Measurements from ENCODE around the gene CNP.
"Not testable (repeated sequence)": the region's sequence is repeated elsewhere in the genome, so short reads cannot be mapped to it uniquely, and the experiment has no call there.

Gene CNP

DNA sequence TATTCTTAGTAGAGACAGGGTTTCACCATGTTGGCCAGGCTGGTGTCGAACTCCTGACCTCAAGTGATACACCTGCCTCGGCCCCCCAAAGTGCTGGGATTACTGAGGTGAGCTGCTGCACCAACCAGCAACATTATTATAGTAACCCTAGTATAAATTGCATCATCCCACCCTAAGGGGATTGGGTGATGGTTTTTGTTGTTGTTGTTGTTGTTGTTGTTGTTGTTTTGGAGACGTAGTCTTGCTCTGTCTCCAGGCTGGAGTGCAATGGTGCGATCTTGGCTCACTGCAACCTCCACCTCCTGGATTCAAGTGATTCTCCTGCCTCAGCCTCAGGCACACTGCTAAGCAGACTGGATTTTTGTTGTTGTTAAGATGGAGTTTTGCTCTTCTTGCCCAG, 34.9 kb upstream of the CNP start:
- peak overlapping the region in 1 of 2 donors; percentile 86 for H3K4me3 Mint-ChIP-seq
- H3K27ac Mint-ChIP-seq: peak overlapping the region; percentile 91 to 93

DNA sequence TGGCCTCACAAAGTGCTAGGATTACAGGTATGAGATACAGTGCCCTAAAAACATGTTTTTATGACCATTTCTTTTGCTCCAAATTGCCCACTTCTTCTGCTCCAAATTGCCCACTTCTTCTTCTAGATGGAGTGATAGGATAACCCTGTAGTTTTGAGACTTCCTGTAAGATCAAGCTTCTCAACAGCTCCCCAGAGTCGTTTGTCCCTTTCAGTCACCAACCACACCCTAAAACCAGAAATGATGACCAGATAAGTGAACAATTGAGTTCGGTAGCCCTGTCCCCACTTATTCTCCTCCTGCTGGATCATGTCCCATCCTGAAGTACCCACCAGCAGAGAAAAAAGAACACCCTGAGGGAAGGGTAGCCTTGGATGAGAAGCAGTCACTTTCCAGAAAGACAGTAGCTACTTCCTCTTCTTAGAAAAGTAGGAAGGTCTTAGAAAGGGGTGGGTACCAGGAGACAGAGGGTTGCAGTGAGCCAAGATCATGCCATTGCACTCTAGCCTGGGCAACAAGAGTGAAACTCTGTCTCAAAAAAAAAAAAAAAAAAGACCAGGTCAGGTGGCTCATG, 33.7 kb upstream of the CNP start:
- Mint-ChIP-seq H3K27me3 (peaks cover 0 to 4% of the 10 kb centered on the region in 2 donors), H3K9me3 (no peaks in the 10 kb centered on the region), H3K4me3 (no peak overlapping the region), H3K36me3 (ENCODE audit: insufficient read depth) (peaks cover 11% of the 10 kb centered on the region), H3K27ac (peak overlapping the region in 1 of 2 donors; percentile 62), H3K4me1 (ENCODE audit: low read depth in 2 of 2) (peaks cover 12 to 18% of the 10 kb centered on the region in 2 donors)
- ATAC-seq (replicated peaks) (no peak), DNase-seq (no peak)

More for the DNA sequence above, 34.9 kb upstream of the CNP start:
- not testable (repeated sequence) for H3K9me3 Mint-ChIP-seq; ATAC-seq (replicated peaks); H3K27me3 Mint-ChIP-seq; DNase-seq
- H3K4me1 Mint-ChIP-seq (ENCODE audit: low read depth in 2 of 2): peaks cover 12 to 18% of the 10 kb centered on the region in 2 donors
- H3K36me3 Mint-ChIP-seq (ENCODE audit: insufficient read depth): peaks cover 11% of the 10 kb centered on the region

DNA sequence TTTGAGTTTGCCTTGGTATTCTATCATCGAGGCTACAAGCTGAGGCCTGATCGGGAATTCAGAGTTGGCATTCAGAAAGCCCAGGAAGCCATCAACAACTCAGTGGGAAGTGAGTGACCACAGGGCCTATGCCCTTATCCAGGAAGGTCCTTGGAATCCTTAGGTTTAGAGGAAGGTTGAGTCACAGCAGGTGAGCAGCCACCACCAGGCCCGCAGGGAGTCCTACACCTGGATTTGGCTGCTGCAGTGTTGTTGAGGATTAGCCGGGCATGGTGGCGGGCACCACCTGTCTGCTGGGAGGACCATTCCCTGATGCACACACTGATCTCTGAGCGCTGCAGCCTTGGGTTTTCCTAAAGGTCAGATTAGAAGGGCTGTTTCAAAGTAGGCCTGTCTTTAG, 31.0 kb upstream of the CNP start:
- H3K9me3 Mint-ChIP-seq: no peaks in the 10 kb centered on the region
- no peak overlapping the region for H3K4me3 Mint-ChIP-seq
- ATAC-seq (replicated peaks) (no peak), DNase-seq (no peak)
- H3K27ac Mint-ChIP-seq: no peak overlapping the region
- peaks cover 14% of the 10 kb centered on the region for H3K36me3 Mint-ChIP-seq (ENCODE audit: insufficient read depth)
- peaks cover 0 to under 1% of the 10 kb centered on the region in 2 donors for H3K4me1 Mint-ChIP-seq (ENCODE audit: low read depth in 2 of 2)
- peaks cover 4 to 19% of the 10 kb centered on the region in 2 donors for H3K27me3 Mint-ChIP-seq

DNA sequence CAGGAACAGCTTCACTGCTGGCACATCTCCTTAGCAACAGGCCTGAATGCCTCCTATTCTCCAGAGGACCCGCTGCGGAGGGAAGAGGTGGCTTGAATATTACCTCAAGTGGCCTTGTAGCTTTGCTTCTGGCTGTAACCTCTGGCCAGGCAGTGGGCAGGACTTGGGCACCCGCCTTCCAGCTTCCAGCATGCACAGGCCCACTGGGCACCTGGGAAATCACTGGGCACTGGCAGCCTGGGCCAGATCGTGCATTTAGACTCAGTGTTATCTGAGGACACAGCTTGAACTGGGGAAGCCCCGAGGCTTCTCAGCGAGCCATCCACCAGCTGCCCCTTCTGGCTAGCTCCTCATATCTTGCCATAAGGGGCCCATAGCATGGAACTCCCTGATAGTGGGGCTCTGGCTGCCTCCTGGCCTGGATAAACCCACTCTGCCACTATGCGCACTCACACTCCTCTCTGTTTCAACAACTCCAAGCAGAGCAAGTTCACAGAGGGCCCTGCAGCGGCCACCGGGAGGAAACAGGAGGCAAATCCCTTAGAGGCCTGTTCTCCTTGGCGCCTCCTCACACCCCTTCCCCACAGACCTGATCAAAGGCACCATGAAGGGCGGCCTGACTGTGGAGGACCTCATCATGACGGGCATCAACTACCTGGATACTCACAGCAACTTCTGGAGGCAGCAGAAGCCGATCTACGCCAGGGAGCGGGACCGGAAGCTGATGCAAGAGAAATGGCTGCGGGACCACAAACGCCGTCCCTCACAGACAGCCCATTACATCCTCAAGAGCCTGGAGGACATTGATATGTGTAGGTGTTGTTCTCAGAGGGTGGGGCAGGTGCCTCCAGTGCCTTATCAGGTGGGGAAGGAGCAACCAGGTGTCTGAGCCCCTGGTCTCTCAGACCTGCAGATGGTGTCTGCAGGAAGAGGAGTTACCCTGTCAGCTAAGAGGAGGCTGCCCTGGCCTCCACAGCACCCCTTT, 28.3 kb upstream of the CNP start:
- Mint-ChIP-seq H3K4me1 (ENCODE audit: low read depth in 2 of 2) (no peaks in the 10 kb centered on the region), H3K27me3 (peaks cover 4 to 28% of the 10 kb centered on the region in 2 donors), H3K36me3 (ENCODE audit: insufficient read depth) (peaks cover 7% of the 10 kb centered on the region), H3K9me3 (no peaks in the 10 kb centered on the region), H3K4me3 (no peak overlapping the region), H3K27ac (peak overlapping the region in 1 of 2 donors; percentile 38)
- ATAC-seq (replicated peaks) (no peak), DNase-seq (no peak)

DNA sequence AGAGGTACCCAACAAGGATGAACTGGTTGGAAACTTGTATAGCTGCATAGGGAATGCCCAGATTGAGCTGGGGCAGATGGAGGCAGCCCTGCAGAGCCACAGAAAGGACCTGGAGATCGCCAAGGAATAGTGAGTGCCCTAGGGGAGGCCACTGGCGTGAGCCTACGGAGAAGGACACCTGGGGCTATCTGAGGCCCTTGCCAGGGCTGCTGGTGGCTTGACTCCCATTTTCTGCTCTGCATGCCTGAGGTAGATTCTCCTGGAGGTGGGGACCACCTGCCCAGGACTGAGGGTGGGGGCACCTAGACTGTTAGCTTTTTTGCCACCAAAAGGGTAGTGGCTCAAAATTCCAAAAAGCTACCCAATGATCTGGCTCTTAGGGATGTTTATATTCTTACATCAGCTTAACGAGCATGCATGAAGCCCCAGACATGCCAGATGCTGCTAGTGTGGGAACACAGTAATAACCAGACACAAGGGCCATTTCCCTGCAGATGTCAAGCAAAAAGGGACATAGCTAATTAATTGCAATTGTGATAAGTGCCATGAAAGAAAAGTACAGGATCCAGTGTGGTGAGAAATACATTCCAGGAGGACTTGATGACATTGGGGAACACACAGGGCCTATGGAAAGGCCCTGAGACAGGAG, 27.4 kb upstream of the CNP start:
- DNase-seq (no peak), ATAC-seq (replicated peaks) (no peak)
- Mint-ChIP-seq H3K36me3 (ENCODE audit: insufficient read depth) (peaks cover 7% of the 10 kb centered on the region), H3K4me3 (no peak overlapping the region), H3K27ac (peak overlapping the region in 1 of 2 donors; percentile 38), H3K27me3 (peaks cover 4 to 28% of the 10 kb centered on the region in 2 donors), H3K9me3 (no peaks in the 10 kb centered on the region), H3K4me1 (ENCODE audit: low read depth in 2 of 2) (no peaks in the 10 kb centered on the region)

DNA sequence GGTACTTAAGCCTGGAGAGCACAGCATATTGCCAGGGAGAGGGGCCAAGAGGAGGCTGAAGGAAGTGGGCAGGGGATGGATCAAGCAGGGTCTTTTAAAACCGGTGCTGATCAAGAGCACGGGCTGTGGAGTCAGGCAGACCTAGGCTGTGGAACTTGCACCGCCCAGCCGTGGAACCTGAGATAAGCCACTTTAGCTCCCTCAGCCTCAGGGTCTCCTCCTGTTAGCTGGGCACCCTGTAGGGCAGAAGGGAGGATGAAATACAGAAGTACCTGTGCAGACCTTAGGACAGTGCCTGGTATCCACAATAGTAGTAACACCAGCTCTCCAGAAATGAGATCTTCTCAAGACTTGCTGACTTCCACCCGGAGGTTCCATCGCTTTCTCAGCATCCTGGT, 26.9 kb upstream of the CNP start:
- no peak for DNase-seq
- peaks cover 1 to 28% of the 10 kb centered on the region in 2 donors for H3K27me3 Mint-ChIP-seq
- H3K4me3 Mint-ChIP-seq: no peak overlapping the region
- no peaks in the 10 kb centered on the region for H3K4me1 Mint-ChIP-seq (ENCODE audit: low read depth in 2 of 2)
- H3K9me3 Mint-ChIP-seq: no peaks in the 10 kb centered on the region
- no peak overlapping the region for H3K27ac Mint-ChIP-seq
- H3K36me3 Mint-ChIP-seq (ENCODE audit: insufficient read depth): peaks cover 7% of the 10 kb centered on the region
- ATAC-seq (replicated peaks): no peak

DNA sequence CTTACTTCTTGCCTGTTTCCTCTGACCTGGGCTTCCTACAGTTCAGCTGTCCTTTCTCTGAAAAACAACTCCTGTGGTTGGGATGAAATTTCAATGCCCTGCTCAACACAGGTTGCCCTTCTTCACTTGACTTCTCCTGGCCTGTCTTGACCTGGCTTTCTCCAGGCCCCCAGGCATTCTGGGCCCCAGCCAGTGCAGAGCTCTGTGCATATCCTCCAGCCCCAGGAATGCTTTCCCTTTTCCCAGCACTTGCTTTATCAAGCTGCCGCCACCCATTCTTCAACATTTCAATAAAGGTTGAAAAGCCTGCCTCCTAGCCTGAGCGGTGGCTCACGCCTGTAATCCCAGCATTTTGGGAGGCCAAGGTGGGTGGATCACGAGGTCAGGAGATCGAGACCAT, 25.4 kb upstream of the CNP start:
- Mint-ChIP-seq H3K4me1 (ENCODE audit: low read depth in 2 of 2) (no peaks in the 10 kb centered on the region), H3K27me3 (peaks cover 0 to 28% of the 10 kb centered on the region in 2 donors), H3K9me3 (no peaks in the 10 kb centered on the region), H3K27ac (no peak overlapping the region), H3K36me3 (ENCODE audit: insufficient read depth) (peaks cover 7% of the 10 kb centered on the region), H3K4me3 (no peak overlapping the region)
- DNase-seq: no peak
- no peak for ATAC-seq (replicated peaks)

DNA sequence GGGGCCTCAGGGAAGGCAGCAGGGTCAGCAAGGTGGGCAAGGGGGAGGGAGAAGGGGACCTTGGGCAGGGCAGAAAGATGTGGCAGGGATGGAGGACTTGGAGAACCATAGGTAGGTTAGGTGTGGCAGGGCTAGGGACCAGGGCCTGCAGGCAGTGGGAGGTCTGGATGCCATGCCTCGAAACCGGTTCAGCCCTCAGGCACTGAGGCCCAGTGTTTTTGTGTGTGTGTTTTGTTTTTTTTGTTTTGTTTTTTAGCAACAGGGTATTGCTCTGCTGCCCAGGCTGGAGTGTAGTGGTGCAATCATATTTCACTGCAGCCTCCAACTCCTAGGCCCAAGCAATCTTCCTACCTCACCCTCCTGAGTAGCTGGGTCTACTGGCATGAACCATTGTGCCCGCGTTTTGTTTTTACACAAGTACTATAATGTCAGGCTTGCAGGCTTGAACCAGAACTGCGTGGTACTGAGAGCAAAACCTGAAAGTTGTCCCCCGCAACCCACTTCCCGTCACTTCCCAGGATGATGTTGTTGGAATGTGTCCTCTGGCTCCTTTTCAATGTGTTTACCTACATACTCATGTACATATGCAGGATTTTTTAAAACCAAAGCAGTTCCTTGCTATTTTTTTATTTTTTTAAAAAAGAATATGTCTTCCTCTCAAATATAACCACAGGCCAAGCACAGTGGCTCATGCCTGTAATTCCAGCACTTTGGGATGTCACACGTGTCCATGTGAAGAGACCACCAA, 23.8 kb upstream of the CNP start:
- Mint-ChIP-seq H3K36me3 (ENCODE audit: insufficient read depth) (peaks cover 7% of the 10 kb centered on the region), H3K27ac (no peak overlapping the region), H3K4me3 (no peak overlapping the region), H3K9me3 (no peaks in the 10 kb centered on the region), H3K27me3 (peaks cover 0 to 28% of the 10 kb centered on the region in 2 donors), H3K4me1 (ENCODE audit: low read depth in 2 of 2) (no peaks in the 10 kb centered on the region)
- DNase-seq: no peak
- no peak for ATAC-seq (replicated peaks)

DNA sequence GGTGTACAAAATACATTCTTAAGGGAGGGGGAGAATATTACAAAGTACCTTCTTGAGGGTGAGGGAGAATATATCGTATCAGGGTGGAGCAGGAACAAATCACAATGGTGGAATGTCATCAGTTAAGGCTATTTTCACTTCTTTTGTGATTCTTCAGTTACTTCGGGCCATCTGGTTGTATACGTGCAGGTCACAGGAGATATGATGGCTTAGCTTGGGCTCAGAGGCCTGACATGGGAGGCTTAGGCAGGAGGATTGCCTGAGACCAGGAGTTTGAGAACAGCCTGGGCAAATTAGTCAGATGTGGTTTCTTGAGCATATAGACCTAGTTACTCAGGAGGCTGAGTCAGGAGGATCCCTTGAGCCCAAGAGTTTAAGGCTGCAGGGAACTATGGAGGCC, 23.1 kb upstream of the CNP start:
- DNase-seq: no peak
- H3K36me3 Mint-ChIP-seq (ENCODE audit: insufficient read depth): peaks cover 11% of the 10 kb centered on the region
- no peak overlapping the region for H3K27ac Mint-ChIP-seq
- peaks cover 0 to 24% of the 10 kb centered on the region in 2 donors for H3K27me3 Mint-ChIP-seq
- no peaks in the 10 kb centered on the region for H3K9me3 Mint-ChIP-seq
- H3K4me1 Mint-ChIP-seq (ENCODE audit: low read depth in 2 of 2): no peaks in the 10 kb centered on the region
- no peak overlapping the region for H3K4me3 Mint-ChIP-seq
- ATAC-seq (replicated peaks): no peak

DNA sequence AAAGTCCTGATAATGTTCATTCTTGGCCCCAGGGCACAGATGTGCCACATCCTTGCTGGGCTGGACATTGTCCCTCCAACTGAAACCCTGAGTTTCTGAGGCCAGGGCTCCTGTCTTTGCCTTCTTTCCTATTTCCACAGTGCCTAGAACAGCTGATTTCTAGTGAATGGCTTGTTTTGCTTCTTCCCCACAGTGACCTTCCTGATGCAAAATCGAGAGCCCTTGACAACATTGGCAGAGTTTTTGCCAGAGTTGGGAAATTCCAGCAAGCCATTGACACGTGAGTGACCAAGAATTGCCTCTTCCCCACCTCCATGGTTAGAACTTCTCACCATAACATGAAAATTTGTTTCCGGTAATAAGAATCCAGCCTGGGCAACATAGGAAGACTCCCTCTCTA, 21.7 kb upstream of the CNP start:
- no peaks in the 10 kb centered on the region for H3K4me1 Mint-ChIP-seq (ENCODE audit: low read depth in 2 of 2)
- peaks cover 0 to 16% of the 10 kb centered on the region in 2 donors for H3K27me3 Mint-ChIP-seq
- H3K9me3 Mint-ChIP-seq: no peaks in the 10 kb centered on the region
- no peak overlapping the region for H3K4me3 Mint-ChIP-seq
- no peak for DNase-seq
- no peak overlapping the region for H3K27ac Mint-ChIP-seq
- peaks cover 8% of the 10 kb centered on the region for H3K36me3 Mint-ChIP-seq (ENCODE audit: insufficient read depth)
- ATAC-seq (replicated peaks): no peak

DNA sequence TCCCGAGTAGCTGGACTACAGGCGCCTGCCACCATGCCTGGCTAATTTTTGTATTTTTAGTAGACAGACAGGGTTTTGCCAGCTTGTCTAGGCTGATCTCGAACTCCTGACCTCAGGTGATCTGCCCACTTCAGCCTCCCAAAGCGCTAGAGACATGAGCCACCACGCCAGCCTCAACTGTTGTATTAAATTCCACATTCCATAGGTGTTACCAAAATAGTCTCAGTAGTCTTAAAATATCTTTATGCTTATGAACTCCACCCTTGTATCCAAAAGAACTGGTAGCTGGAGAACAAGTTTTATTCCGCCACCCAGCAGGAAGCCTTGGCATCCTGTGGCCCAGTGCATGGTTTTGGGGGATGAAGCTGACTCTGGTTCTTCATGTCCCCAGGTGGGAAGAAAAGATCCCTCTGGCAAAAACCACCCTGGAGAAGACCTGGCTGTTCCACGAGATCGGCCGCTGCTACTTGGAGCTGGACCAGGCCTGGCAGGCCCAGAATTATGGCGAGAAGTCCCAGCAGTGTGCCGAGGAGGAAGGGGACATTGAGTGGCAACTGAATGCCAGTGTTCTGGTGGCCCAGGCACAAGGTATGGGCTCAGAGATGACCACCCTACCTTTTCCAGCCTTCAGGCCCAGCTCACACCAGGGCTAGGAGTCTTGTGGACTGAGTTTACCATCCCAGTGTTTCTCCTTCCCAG, 17.7 kb upstream of the CNP start:
- Mint-ChIP-seq H3K4me1 (ENCODE audit: low read depth in 2 of 2) (no peaks in the 10 kb centered on the region), H3K27me3 (no peaks in the 10 kb centered on the region), H3K27ac (no peak overlapping the region), H3K4me3 (no peak overlapping the region), H3K36me3 (ENCODE audit: insufficient read depth) (peaks cover 5% of the 10 kb centered on the region), H3K9me3 (no peaks in the 10 kb centered on the region)
- DNase-seq: no peak
- no peak for ATAC-seq (replicated peaks)

DNA sequence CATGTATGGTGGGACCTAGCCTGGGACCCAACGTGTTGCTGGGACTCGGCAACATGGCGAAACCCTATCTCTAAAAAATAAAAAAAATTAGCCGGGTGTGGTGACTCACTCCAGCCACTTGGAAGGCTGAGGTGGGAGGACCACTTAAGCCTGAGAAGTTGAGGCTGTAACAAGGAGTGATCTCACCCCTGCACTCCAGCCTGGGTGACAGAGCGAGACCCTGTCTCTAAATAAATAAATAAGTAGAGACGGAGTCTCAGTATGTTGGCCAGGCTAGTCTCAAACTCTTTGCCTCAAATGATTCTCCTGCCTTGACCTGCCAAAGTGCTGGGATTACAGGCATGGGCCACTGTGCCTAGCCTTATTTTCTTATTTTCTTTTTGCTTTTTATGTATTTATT, 10.1 kb upstream of the CNP start:
- no peak overlapping the region for H3K27ac Mint-ChIP-seq
- no peak overlapping the region for H3K4me3 Mint-ChIP-seq

More for the DNA sequence above, 10.1 kb upstream of the CNP start:
- ATAC-seq (replicated peaks) (no peak), DNase-seq (no peak)
- peaks cover 0 to 10% of the 10 kb centered on the region in 2 donors for H3K27me3 Mint-ChIP-seq
- H3K4me1 Mint-ChIP-seq (ENCODE audit: low read depth in 2 of 2): no peaks in the 10 kb centered on the region
- H3K9me3 Mint-ChIP-seq: no peaks in the 10 kb centered on the region
- H3K36me3 Mint-ChIP-seq (ENCODE audit: insufficient read depth): peaks cover 4% of the 10 kb centered on the region
